ENCODE measurements around the gene PCDH17. TPM values are rescaled to one million over a fixed set of nuclear protein-coding genes. Genes with fewer than 3 reads are reported as not detected.

Gene PCDH17
- total RNA-seq, 1 experiment from 2014 or later, result 0.11 TPM

DNA sequence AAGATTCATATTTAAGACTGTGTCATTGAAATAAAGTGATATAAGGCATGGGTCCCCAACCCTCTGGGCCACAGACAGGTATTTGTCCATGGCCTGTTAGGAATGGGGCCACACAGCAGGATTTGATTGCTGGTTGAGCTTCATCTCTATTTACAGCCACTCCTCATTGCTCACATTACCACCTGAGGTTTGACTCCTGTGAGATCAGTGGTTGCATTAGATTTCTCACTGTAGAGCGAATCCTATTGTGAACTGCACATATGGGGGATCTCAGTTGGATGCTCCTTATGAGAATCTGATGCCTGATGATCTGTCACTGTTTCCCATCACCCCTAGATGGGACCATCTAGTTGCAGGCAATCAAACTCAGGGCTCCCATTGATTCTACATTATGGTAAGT is 132.1 kb downstream of the PCDH17 start:
- Histone ChIP-seq H3K27ac (ENCODE audit: low read length) (no peak overlapping the region), H3K9ac (ENCODE audit: low read length) (no peak overlapping the region), H4K20me1 (ENCODE audit: low read length) (no peaks in the 10 kb centered on the region), H3K79me2 (ENCODE audit: low read length) (no peaks in the 10 kb centered on the region), H3K36me3 (ENCODE audit: low read depth, low read length) (no peaks in the 10 kb centered on the region), H3K4me2 (ENCODE audit: low read length) (no peak overlapping the region), H3K4me1 (ENCODE audit: insufficient read depth, low read length) (no peaks in the 10 kb centered on the region), H3F3A (ENCODE audit: low read length, unreplicated experiment) (no peaks in the 10 kb centered on the region), H3K27me3 (ENCODE audit: low read length) (no peaks in the 10 kb centered on the region), H3K4me3 (ENCODE audit: low read length) (no peak overlapping the region), H3K9me2 (replicated peaks; ENCODE audit: low read length) (no peaks in the 10 kb centered on the region), H2AFZ (ENCODE audit: low read length) (no peak overlapping the region), H3K9me3 (ENCODE audit: low read length) (no peaks in the 10 kb centered on the region)
- DNase-seq, result no peak
- intact Hi-C loops (cut with micrococcal nuclease), result no loop called here
- ChIA-PET CTCF (no interaction called here), POLR2A (ENCODE audit: unreplicated experiment) (no interaction called here)
- BruUV-seq (replicated peaks), result no TSS peak
- no peak for ATAC-seq
- TF ChIP-seq EZH2 (IDR thresholded peaks at IDR 0.05; ENCODE audit: low read length, unreplicated experiment) (no peak), EZH2phosphoT487 (IDR thresholded peaks at IDR 0.05; ENCODE audit: borderline replicate concordance, low read length) (no peak)
- TF ChIP-seq, protein P1, sequence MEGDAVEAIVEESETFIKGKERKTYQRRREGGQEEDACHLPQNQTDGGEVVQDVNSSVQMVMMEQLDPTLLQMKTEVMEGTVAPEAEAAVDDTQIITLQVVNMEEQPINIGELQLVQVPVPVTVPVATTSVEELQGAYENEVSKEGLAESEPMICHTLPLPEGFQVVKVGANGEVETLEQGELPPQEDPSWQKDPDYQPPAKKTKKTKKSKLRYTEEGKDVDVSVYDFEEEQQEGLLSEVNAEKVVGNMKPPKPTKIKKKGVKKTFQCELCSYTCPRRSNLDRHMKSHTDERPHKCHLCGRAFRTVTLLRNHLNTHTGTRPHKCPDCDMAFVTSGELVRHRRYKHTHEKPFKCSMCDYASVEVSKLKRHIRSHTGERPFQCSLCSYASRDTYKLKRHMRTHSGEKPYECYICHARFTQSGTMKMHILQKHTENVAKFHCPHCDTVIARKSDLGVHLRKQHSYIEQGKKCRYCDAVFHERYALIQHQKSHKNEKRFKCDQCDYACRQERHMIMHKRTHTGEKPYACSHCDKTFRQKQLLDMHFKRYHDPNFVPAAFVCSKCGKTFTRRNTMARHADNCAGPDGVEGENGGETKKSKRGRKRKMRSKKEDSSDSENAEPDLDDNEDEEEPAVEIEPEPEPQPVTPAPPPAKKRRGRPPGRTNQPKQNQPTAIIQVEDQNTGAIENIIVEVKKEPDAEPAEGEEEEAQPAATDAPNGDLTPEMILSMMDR (conservative IDR thresholded peaks at IDR 0.05; ENCODE audit: low read depth, low read length), result no peak
